Ishikawa (cell line): ENCODE results near the gene IQCH.

ENCODE experiments used
- CEBPB ChIP-seq: IDR thresholded peaks from 2 replicates; pipeline ENCODE4 v1.6.1; 2012
- CREB1 ChIP-seq: IDR thresholded peaks from 2 replicates; pipeline ENCODE4 v1.6.1; 2012; ENCODE audit warnings: low read depth
- EGR1 ChIP-seq: IDR thresholded peaks from 2 replicates; pipeline ENCODE4 v1.6.1; 2012
- EP300 ChIP-seq: IDR thresholded peaks from 2 replicates; pipeline ENCODE4 v1.6.1; 2012; ENCODE audit warnings: borderline replicate concordance
- FOXM1 ChIP-seq: IDR thresholded peaks from 2 replicates; pipeline ENCODE4 v1.6.1; 2012; ENCODE audit warnings: low read depth, borderline replicate concordance
- MAX ChIP-seq: IDR thresholded peaks from 2 replicates; pipeline ENCODE4 v1.6.1; 2012
- NFIC ChIP-seq: IDR thresholded peaks from 2 replicates; pipeline ENCODE4 v1.6.1; 2012
- RAD21 ChIP-seq: IDR thresholded peaks from 2 replicates; pipeline ENCODE4 v1.6.1; 2012; ENCODE audit warnings: low read depth
- REST ChIP-seq: IDR thresholded peaks from 2 replicates; pipeline ENCODE4 v1.6.1; 2012; ENCODE audit warnings: low read depth, mild to moderate bottlenecking
- TEAD4 ChIP-seq: IDR thresholded peaks from 2 replicates; pipeline ENCODE4 v1.6.1; 2012
- YY1 ChIP-seq: IDR thresholded peaks from 2 replicates; pipeline ENCODE4 v1.6.1; 2012; ENCODE audit warnings: low read depth
- ZBTB7A ChIP-seq: IDR thresholded peaks from 2 replicates; pipeline ENCODE4 v1.6.1; 2012; ENCODE audit warnings: low read depth
- TF ChIP-seq, protein P1 (sequence below): IDR thresholded peaks from 2 replicates; pipeline ENCODE4 v1.6.1; 2012

DNA sequence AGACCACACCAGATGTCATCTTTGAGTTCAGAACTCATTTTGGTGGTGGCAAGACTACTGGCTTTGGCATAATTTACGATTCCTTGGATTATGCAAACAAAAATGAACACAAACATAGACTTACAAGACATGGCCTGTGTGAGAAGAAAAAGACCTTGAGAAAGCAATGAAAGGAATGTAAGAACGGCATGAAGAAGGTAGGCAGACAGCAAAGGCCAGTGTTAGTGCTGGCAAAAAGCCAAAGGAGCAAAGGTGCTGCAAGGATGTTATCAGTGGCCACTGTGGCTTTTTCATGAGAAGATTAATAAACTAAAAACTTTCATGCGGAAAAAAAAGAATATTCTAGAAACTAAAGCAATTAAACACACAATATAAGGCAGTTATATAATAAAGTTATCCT is 22.0 kb upstream of the IQCH start:
- TF ChIP-seq MAX (no peak), REST (no peak), ZBTB7A (no peak), YY1 (no peak), RAD21 (no peak), EGR1 (no peak), CREB1 (no peak), EP300 (no peak), CEBPB (no peak), NFIC (no peak), FOXM1 (no peak), TEAD4 (no peak)
- TF ChIP-seq, protein P1, sequence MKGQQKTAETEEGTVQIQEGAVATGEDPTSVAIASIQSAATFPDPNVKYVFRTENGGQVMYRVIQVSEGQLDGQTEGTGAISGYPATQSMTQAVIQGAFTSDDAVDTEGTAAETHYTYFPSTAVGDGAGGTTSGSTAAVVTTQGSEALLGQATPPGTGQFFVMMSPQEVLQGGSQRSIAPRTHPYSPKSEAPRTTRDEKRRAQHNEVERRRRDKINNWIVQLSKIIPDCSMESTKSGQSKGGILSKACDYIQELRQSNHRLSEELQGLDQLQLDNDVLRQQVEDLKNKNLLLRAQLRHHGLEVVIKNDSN, result no peak
